Esophagus squamous epithelium (tissue), 4 donors: ENCODE results near the gene ANKRD66.
"Not testable (repeated sequence)": the region's sequence is repeated elsewhere in the genome, so short reads cannot be mapped to it uniquely, and the experiment has no call there.

ENCODE experiments used
- CTCF ChIP-seq, 6 experiments: fragments of 450-650 bp in 4 of 6; fragments of 200-600 bp in 2 of 6; sonication (generic) in 2 of 6; IDR thresholded peaks; one replicate each; pipeline ENCODE4 v1.5.1; 2016 to 2019; ENCODE audit warnings: antibody characterized with exemption in 6 of 6, mild to moderate bottlenecking in 4 of 6, moderate library complexity in 4 of 6
- POLR2A ChIP-seq, 4 donors: fragments of 450-650 bp; IDR thresholded peaks; one replicate each; pipeline ENCODE4 v1.6.1; 2017; ENCODE audit warnings: antibody characterized with exemption in 4 of 4, mild to moderate bottlenecking in 4 of 4, moderate library complexity in 3 of 4

GRCh38 chr6:46764280-46764679 lies 17.5 kb downstream of the ANKRD66 start:
- TF ChIP-seq CTCF, POLR2A (IDR thresholded peaks at IDR 0.05): not testable (repeated sequence)
